H1 (cell line): Measurements from ENCODE around the gene TLE3.
A peak's percentile ranks its signal among the peaks of the same experiment; 100 is the strongest.

Experiments
- ATF2 ChIP-seq: IDR thresholded peaks from 2 replicates; pipeline ENCODE4 v1.6.1; 2012; ENCODE audit warnings: low read length, inconsistent platforms
- ATF3 ChIP-seq: IDR thresholded peaks from 2 replicates; pipeline ENCODE4 v1.6.1; 2011; ENCODE audit warnings: low read depth, mild to moderate bottlenecking, low read length; ENCODE audit not compliant: insufficient read depth
- CEBPB ChIP-seq: IDR thresholded peaks from 2 replicates; pipeline ENCODE4 v1.6.1; 2012; ENCODE audit warnings: low read depth, low read length
- CREB1 ChIP-seq: IDR thresholded peaks from 2 replicates; pipeline ENCODE4 v1.6.1; 2012; ENCODE audit warnings: inconsistent platforms
- CTCF ChIP-seq, 3 experiments: IDR thresholded peaks; 1 replicate in 2 of 3; 2 replicates in 1 of 3; pipeline versions ENCODE4 v1.5.1 to v1.6.1; 2011; ENCODE audit warnings: low read length in 3 of 3, mild to moderate bottlenecking in 3 of 3, inconsistent platforms in 2 of 3, low read depth in 1 of 3, moderate library complexity in 1 of 3; ENCODE audit not compliant: insufficient read depth in 1 of 3; ENCODE audit errors: control extremely low read depth in 1 of 3
- JUN ChIP-seq: IDR thresholded peaks from 2 replicates; pipeline ENCODE4 v1.6.1; 2011; ENCODE audit warnings: low read depth, mild to moderate bottlenecking, improper control_type of control experiment, low read length
- MAX ChIP-seq: IDR thresholded peaks from 2 replicates; pipeline ENCODE4 v1.6.1; 2012; ENCODE audit warnings: inconsistent platforms
- POLR2A ChIP-seq, 2 experiments: IDR thresholded peaks; 1 replicate in 1 of 2; 2 replicates in 1 of 2; pipeline ENCODE4 v1.6.1; 2011; ENCODE audit warnings: low read depth in 2 of 2, low read length in 2 of 2, mild to moderate bottlenecking in 2 of 2; ENCODE audit errors: control extremely low read depth in 1 of 2
- POLR2AphosphoS5 ChIP-seq: IDR thresholded peaks from 2 replicates; pipeline ENCODE4 v1.6.1; 2011; ENCODE audit warnings: low read depth, low read length
- RBBP5 ChIP-seq: IDR thresholded peaks from 2 replicates; pipeline ENCODE4 v1.7.1; 2012; ENCODE audit warnings: low read depth, mild to moderate bottlenecking, inconsistent platforms, low read length, moderate library complexity, borderline replicate concordance
- RFX5 ChIP-seq: IDR thresholded peaks from 2 replicates; pipeline ENCODE4 v1.6.1; 2011; ENCODE audit warnings: low read depth, low read length, improper control_type of control experiment, borderline replicate concordance
- TAF1 ChIP-seq: IDR thresholded peaks from 2 replicates; pipeline ENCODE4 v1.6.1; 2011; ENCODE audit warnings: mild to moderate bottlenecking, low read depth, low read length
- YY1 ChIP-seq: IDR thresholded peaks from 2 replicates; pipeline ENCODE4 v1.6.1; 2011; ENCODE audit warnings: low read depth, mild to moderate bottlenecking, low read length

- TF ChIP-seq ATF2 = peak; percentile 52; the same call in 1 of the 2 replicates
- TF ChIP-seq CREB1 = no peak
- TF ChIP-seq CTCF (IDR thresholded peaks at IDR 0.05; ENCODE audit: control extremely low read depth in 1 of 3, insufficient read depth in 1 of 3, low read depth in 1 of 3, low read length in 3 of 3) = no peak
- TF ChIP-seq POLR2AphosphoS5 = no peak
- TF ChIP-seq JUN = no peak
- TF ChIP-seq YY1 = 0 out of 2 replicates have a peak, but pooled peaks have one; percentile 47
- no peak for TF ChIP-seq ATF3
- TF ChIP-seq RBBP5 = no peak
- TF ChIP-seq CEBPB = no peak
- no peak for TF ChIP-seq RFX5
- TF ChIP-seq POLR2A (IDR thresholded peaks at IDR 0.05; ENCODE audit: control extremely low read depth in 1 of 2, low read depth in 2 of 2, low read length in 2 of 2) = no peak
- TF ChIP-seq MAX = no peak
- TF ChIP-seq TAF1 = no peak
These were observed 3.9 kb upstream of the TLE3 start for GRCh38 chr15:70101459-70102113.
